HG02798 (cell line): ENCODE measurements around the gene HOXA5.

Experiments used
- ATAC-seq: cut with Tn5 transposase; IDR thresholded peaks from one replicate; pipeline ENCODE4 v1.9.1; 2021; ENCODE audit warnings: mild to moderate bottlenecking; ENCODE audit not compliant: unreplicated experiment, poor library complexity

The HOXA5 gene

GRCh38 chr7:27111042-27111750 lies 32.3 kb downstream of the HOXA5 start:
- no peak for ATAC-seq

GRCh38 chr7:27110186-27111031 lies 33.1 kb downstream of the HOXA5 start:
- no peak for ATAC-seq

- no peak for ATAC-seq
Observed at GRCh38 chr7:27109466-27110185, 33.9 kb downstream of the HOXA5 start.

- ATAC-seq, result no peak
Observed at GRCh38 chr7:27108390-27109127, 34.9 kb downstream of the HOXA5 start.

- ATAC-seq, result no peak
Observed at GRCh38 chr7:27107391-27108381, 35.8 kb downstream of the HOXA5 start.

GRCh38 chr7:27106901-27107240 lies 36.6 kb downstream of the HOXA5 start:
- ATAC-seq, result no peak

GRCh38 chr7:27106181-27106900 lies 37.1 kb downstream of the HOXA5 start:
- no peak for ATAC-seq

GRCh38 chr7:27105301-27106031 lies 38.0 kb downstream of the HOXA5 start:
- no peak for ATAC-seq

- no peak for ATAC-seq
Observed at GRCh38 chr7:27104341-27105058, 39.0 kb downstream of the HOXA5 start.

- ATAC-seq, result no peak
Observed at GRCh38 chr7:27103489-27104226, 39.8 kb downstream of the HOXA5 start.

- ATAC-seq, result no peak
Observed at GRCh38 chr7:27102581-27103442, 40.7 kb downstream of the HOXA5 start, which contains the start of gene HOXA2. Gene HOXA2, minus strand, starts transcription at chr7:27102683. Its CDS starts 183 bp downstream, at chr7:27102500.

- ATAC-seq, result no peak
Observed at GRCh38 chr7:27101957-27102580, 41.4 kb downstream of the HOXA5 start.

- no peak for ATAC-seq
Observed at GRCh38 chr7:27101171-27101956, 42.1 kb downstream of the HOXA5 start.

GRCh38 chr7:27100694-27101170 lies 42.7 kb downstream of the HOXA5 start:
- no peak for ATAC-seq
